ENCODE measurements around the gene TP73.

The TP73 gene

DNA sequence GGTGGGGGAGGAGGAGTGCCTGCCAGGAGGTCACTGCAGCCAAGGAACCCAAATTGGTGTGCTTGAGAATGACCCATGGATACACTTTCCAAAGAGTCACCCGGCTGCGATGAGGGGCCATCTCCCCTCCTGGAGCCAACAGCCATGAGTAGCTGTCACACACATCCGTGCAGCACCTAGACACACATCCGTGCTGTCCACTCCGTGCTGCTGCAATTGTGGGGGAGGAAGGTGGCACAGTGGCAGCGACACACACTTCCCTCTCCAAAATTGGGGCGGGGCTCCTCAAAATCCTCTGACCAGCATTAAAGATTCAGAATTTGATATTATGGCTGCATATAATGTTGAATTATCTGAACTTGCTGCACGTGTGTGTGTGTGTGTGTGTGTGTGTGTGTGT lies 15.8 kb downstream of the TP73 start:
- no peak overlapping the region for H3K4me3 ChIP-seq (replicated peaks; ENCODE audit: low read depth, low read length)
- no peak for DNase-seq (ENCODE audit: extremely low read depth, low read depth)

DNA sequence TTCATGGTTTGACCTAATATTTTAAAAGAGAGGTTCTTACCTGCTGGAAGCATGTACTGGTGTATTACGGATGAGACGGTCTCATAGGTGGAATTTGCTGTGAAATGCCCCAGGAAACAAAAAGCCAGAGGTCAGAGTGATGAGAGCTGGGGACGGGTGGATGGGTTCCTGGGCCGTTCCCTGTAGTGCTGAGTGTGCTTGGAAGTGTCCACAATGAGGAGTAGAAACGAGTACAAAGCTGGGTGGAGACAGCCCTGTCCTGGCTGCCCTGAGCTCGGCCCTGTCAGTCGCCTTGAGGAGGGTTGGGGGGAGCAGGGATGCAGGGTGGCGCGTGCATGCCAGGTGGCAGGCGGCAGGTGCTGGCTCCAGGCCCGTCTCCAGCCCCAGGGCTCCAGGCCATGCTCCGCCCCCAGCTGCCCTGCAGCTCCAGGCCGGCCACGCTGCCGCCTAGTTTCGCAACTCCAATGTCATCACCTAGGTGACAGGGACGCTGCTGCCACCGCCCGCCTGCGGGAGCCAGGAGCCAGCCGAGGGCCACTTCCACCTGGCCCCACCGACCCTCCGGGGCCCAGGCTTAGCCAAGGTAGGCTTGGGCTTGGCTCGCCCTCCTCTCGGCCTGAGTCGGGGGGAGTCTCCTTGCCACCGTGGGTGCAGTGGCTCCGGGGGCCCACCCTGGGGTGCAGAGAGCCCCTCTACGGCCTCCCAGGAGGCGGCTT lies 16.4 kb downstream of the TP73 start:
- DNase-seq (ENCODE audit: extremely low read depth, low read depth), result no peak
- TF ChIP-seq, protein P1, sequence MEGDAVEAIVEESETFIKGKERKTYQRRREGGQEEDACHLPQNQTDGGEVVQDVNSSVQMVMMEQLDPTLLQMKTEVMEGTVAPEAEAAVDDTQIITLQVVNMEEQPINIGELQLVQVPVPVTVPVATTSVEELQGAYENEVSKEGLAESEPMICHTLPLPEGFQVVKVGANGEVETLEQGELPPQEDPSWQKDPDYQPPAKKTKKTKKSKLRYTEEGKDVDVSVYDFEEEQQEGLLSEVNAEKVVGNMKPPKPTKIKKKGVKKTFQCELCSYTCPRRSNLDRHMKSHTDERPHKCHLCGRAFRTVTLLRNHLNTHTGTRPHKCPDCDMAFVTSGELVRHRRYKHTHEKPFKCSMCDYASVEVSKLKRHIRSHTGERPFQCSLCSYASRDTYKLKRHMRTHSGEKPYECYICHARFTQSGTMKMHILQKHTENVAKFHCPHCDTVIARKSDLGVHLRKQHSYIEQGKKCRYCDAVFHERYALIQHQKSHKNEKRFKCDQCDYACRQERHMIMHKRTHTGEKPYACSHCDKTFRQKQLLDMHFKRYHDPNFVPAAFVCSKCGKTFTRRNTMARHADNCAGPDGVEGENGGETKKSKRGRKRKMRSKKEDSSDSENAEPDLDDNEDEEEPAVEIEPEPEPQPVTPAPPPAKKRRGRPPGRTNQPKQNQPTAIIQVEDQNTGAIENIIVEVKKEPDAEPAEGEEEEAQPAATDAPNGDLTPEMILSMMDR (IDR thresholded peaks at IDR 0.05; ENCODE audit: low read depth, low read length, missing control alignments), result no peak
- H3K4me3 ChIP-seq (replicated peaks; ENCODE audit: low read depth, low read length), result no peak overlapping the region

More for the DNA sequence above, 15.8 kb downstream of the TP73 start:
- TF ChIP-seq, protein P1 (IDR thresholded peaks at IDR 0.05; ENCODE audit: low read depth, low read length, missing control alignments), result no peak

DNA sequence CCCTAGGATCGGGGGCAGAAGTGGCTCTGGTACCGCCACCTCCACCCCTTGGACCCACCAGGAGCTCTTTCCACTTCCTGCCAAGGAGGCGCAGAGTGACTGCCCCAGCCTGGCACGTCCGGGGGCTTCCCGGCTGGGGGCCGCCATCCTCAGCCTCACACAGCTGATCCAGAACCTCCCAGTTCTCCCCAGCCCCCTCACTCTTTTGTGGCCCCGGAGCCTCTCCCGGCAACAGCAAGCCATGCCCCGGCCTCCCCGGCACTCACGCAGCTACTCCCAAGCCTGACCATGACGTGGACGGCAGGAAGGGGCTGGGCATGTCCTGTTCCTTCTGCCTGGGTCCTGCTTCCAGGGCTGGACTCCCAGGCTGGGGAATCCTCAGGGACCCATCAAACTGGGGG lies 17.1 kb downstream of the TP73 start:
- H3K4me3 ChIP-seq (replicated peaks; ENCODE audit: low read depth, low read length), result no peak overlapping the region
- TF ChIP-seq, protein P1 (IDR thresholded peaks at IDR 0.05; ENCODE audit: low read depth, low read length, missing control alignments), result no peak
- no peak for DNase-seq (ENCODE audit: extremely low read depth, low read depth)

DNA sequence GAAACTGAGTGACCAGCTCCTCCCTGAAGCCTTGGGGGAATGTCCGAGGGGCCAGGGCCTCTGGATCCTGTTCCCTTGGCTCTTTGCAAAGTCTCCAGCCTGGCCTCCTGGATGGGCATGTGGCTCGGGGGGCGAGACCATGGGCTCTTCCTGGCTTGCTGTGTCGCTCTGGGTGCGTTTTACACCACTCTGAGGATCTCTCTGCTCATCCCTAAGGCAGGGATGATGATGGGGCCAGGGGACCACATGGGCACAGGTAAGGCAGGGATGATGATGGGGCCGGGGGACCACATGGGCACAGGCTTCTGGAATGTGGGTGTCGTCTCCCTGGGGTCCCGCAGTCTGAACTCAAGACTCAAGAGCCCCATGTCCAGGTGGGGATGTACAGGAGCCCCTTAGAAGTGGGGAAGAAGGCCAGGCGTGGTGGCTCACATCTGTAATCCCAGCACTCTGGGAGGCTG lies 17.7 kb downstream of the TP73 start:
- TF ChIP-seq, protein P1 (IDR thresholded peaks at IDR 0.05; ENCODE audit: low read depth, low read length, missing control alignments), result no peak
- no peak for DNase-seq (ENCODE audit: extremely low read depth, low read depth)
- no peak overlapping the region for H3K4me3 ChIP-seq (replicated peaks; ENCODE audit: low read depth, low read length)

DNA sequence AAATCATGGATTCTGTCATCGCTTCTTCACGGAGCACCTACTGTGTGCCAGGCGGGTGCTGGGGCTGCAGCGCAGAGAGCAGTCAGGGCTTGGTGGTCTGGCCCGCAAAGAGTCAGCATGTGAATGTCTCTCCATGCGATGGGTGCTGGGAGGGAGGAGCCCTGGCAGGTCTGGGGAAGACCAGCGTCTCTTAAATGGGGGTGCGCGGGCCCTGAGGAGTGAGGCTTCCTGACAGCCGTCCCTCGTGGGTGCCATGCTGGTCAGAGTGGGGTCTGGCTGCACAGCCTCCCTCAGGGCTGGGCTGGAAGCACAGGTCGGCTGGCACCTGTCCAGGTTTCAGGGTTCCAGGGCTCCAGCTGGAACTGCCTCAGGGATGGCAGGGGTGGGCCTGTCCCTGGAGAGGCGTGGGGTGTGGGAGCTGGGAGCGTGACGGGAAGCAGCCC lies 18.5 kb downstream of the TP73 start:
- TF ChIP-seq, protein P1 (IDR thresholded peaks at IDR 0.05; ENCODE audit: low read depth, low read length, missing control alignments), result no peak
- no peak overlapping the region for H3K4me3 ChIP-seq (replicated peaks; ENCODE audit: low read depth, low read length)
- no peak for DNase-seq (ENCODE audit: extremely low read depth, low read depth)

DNA sequence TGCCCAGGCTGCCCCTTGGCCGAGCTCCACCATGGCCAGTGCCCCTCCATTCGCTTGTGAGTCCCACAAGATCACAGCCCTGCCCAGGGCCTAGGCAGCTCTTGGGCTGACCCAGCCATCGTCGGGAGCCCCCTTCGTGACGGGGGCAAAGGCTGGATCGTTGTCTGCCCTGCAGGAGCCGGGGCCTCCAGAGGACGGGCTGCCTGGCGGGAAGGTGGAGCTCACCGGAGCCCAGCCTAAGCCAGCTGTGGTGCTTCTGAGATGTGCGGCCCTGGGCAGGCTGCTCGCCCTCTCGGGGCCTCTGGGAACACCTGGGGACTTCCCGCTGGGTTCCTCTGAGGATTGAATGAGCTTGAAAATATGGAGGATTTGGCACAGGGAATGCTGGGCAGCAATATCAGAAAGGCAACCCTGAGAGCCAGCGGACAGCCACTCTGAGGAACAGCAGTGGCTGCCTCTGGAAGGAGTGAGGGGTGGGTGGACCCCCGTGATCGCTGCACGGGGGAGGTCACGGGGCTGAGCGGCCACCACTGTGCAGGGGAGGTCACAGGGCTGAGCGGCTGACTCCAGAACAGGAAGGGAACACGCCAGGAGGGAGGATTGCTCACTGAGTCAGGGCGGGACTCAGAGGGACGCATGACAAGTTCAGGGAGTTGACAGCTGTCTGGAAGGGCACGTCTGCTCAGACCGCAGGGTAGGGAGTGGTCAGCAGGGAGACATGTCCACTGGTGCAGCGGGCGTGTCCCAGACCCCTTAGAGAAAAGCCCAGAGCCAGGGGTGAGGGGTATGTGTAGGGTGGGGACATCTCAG lies 19.3 kb downstream of the TP73 start:
- no peak for DNase-seq (ENCODE audit: extremely low read depth, low read depth)
- TF ChIP-seq, protein P1 (IDR thresholded peaks at IDR 0.05; ENCODE audit: low read depth, low read length, missing control alignments), result no peak
- H3K4me3 ChIP-seq (replicated peaks; ENCODE audit: low read depth, low read length), result no peak overlapping the region

Measured in HFF-Myc (cell line).